Smooth muscle cell (in vitro differentiated cells): ENCODE data around the gene RCC1. TPM values are rescaled to one million over a fixed set of nuclear protein-coding genes. Genes with fewer than 3 reads are reported as not detected.

Source experiments
- DNase-seq: peaks from one replicate; lab custom pipeline; 2025; ENCODE audit not compliant: unreplicated experiment; lab: John Stamatoyannopoulos, UW
- H2AFZ ChIP-seq: fragments of 200-600 bp; sonication (generic); 2 replicates; pipeline ENCODE4 v1.6.0; 2016; ENCODE audit warnings: antibody characterized with exemption, low read depth, mild to moderate bottlenecking
- H3F3A ChIP-seq: fragments of 200-600 bp; sonication (generic); 2 replicates; pipeline ENCODE4 v1.6.0; 2017; ENCODE audit warnings: antibody characterized with exemption, low read depth
- H3K27ac ChIP-seq: fragments of 200-600 bp; sonication (generic); 2 replicates; pipeline ENCODE4 v1.5.1; 2016; ENCODE audit warnings: low read depth, mild to moderate bottlenecking
- H3K27me3 ChIP-seq: fragments of 200-600 bp; sonication (generic); 2 replicates; pipeline ENCODE4 v1.6.1; 2016; ENCODE audit warnings: low read depth, mild to moderate bottlenecking
- H3K36me3 ChIP-seq: fragments of 200-600 bp; sonication (generic); 2 replicates; pipeline ENCODE4 v1.5.1; 2016; ENCODE audit warnings: low read depth
- H3K4me1 ChIP-seq: fragments of 200-600 bp; sonication (generic); 2 replicates; pipeline ENCODE4 v1.5.1; 2016; ENCODE audit warnings: low read depth
- H3K4me2 ChIP-seq: fragments of 200-600 bp; sonication (generic); 2 replicates; pipeline ENCODE4 v1.6.0; 2016; ENCODE audit warnings: mild to moderate bottlenecking
- H3K4me3 ChIP-seq: fragments of 200-600 bp; sonication (generic); 2 replicates; pipeline ENCODE4 v1.5.1; 2016; ENCODE audit warnings: mild to moderate bottlenecking
- H3K79me2 ChIP-seq: fragments of 200-600 bp; sonication (generic); 2 replicates; pipeline ENCODE4 v1.6.0; 2016; ENCODE audit warnings: low read depth, mild to moderate bottlenecking
- H3K9ac ChIP-seq: fragments of 200-600 bp; sonication (generic); 2 replicates; pipeline ENCODE4 v1.6.0; 2016; ENCODE audit warnings: low read depth
- H3K9me3 ChIP-seq: fragments of 200-600 bp; sonication (generic); replicated peaks from 2 replicates; pipeline ENCODE4 v1.5.1; 2016; ENCODE audit warnings: low read depth
- H4K20me1 ChIP-seq: fragments of 200-600 bp; sonication (generic); 2 replicates; pipeline ENCODE4 v1.6.0; 2016; ENCODE audit warnings: low read depth
- CTCF ChIP-seq: fragments of 200-600 bp; sonication (generic); IDR thresholded peaks from 2 replicates; pipeline ENCODE4 v1.5.1; 2017; ENCODE audit warnings: borderline replicate concordance, mild to moderate bottlenecking, antibody characterized with exemption; ENCODE audit not compliant: insufficient read depth, poor library complexity, severe bottlenecking
- WGBS: methylation state at CpG from one replicate; pipeline ENCODE4 v1.1.7; 2016; ENCODE audit warnings: low lambda C conversion rate; 5-methylcytosine and 5-hydroxymethylcytosine counted together
- polyA plus RNA-seq: library from polyadenylated mRNA; unstranded; fragments of >200 nt; fragmentation: Nextera tagmentation; extraction: Ambion mirVana; gene quantifications from 2 replicates; pipeline ENCODE4 v1.2.1, GENCODE V29; 2016
- total RNA-seq: library from RNA; depleted of rRNA; stranded (reverse); fragments of >200 nt; gene quantifications from 2 replicates; pipeline ENCODE4 v1.2.3, GENCODE V29; 2014

RCC1 gene
- total and polyA plus RNA-seq, 2 experiments from 2014 or later: 8.9 to 10.5 TPM

- Histone ChIP-seq H3K4me2 (no peak overlapping the region), H3K27ac (no peak overlapping the region), H3K4me1 (no peaks in the 10 kb centered on the region), H4K20me1 (no peaks in the 10 kb centered on the region), H3K4me3 (no peak overlapping the region), H3F3A (no peaks in the 10 kb centered on the region), H3K9me3 (no peaks in the 10 kb centered on the region), H2AFZ (no peak overlapping the region), H3K9ac (no peak overlapping the region), H3K79me2 (no peaks in the 10 kb centered on the region), H3K36me3 (no peaks in the 10 kb centered on the region), H3K27me3 (no peaks in the 10 kb centered on the region)
- 95% methylated on average over 7 of the region's 31 CpGs for WGBS
- DNase-seq: no peak
- TF ChIP-seq CTCF: no peak
Measured at GRCh38 chr1:28530456-28530855, 24.6 kb downstream of the RCC1 start.

GRCh38 chr1:28534671-28535070, 28.8 kb downstream of the RCC1 start:
- H3K79me2 ChIP-seq: no peaks in the 10 kb centered on the region
- H3K36me3 ChIP-seq: no peaks in the 10 kb centered on the region
- H3F3A ChIP-seq: no peaks in the 10 kb centered on the region
- no peak overlapping the region for H3K4me3 ChIP-seq
- no peaks in the 10 kb centered on the region for H3K27me3 ChIP-seq
- no peak overlapping the region for H3K9ac ChIP-seq
- H3K27ac ChIP-seq: no peak overlapping the region
- TF ChIP-seq CTCF: no peak
- no peak overlapping the region for H3K4me2 ChIP-seq
- no peaks in the 10 kb centered on the region for H4K20me1 ChIP-seq
- H2AFZ ChIP-seq: no peak overlapping the region
- H3K4me1 ChIP-seq: no peaks in the 10 kb centered on the region
- H3K9me3 ChIP-seq: no peaks in the 10 kb centered on the region
- DNase-seq: no peak
- 98% methylated on average over 6 of the region's 6 CpGs for WGBS

GRCh38 chr1:28535180-28535579, 29.3 kb downstream of the RCC1 start:
- Histone ChIP-seq H3K9me3 (no peaks in the 10 kb centered on the region), H3K27ac (no peak overlapping the region), H3K9ac (no peak overlapping the region), H2AFZ (no peak overlapping the region), H3F3A (no peaks in the 10 kb centered on the region), H3K79me2 (no peaks in the 10 kb centered on the region), H3K4me2 (no peak overlapping the region), H4K20me1 (no peaks in the 10 kb centered on the region), H3K4me1 (no peaks in the 10 kb centered on the region), H3K36me3 (no peaks in the 10 kb centered on the region), H3K27me3 (no peaks in the 10 kb centered on the region), H3K4me3 (no peak overlapping the region)
- no peak for TF ChIP-seq CTCF
- no peak for DNase-seq
- 95% methylated on average over 6 of the region's 6 CpGs for WGBS

GRCh38 chr1:28537457-28538199, 31.8 kb downstream of the RCC1 start:
- 64% methylated on average over 8 of the region's 8 CpGs for WGBS
- H3K27ac ChIP-seq: no peak overlapping the region

More at GRCh38 chr1:28537457-28538199, 31.8 kb downstream of the RCC1 start:
- Histone ChIP-seq H3K4me1 (no peaks in the 10 kb centered on the region), H3K4me3 (no peak overlapping the region), H4K20me1 (no peaks in the 10 kb centered on the region), H2AFZ (no peak overlapping the region), H3F3A (no peaks in the 10 kb centered on the region), H3K27me3 (no peaks in the 10 kb centered on the region), H3K79me2 (no peaks in the 10 kb centered on the region), H3K4me2 (no peak overlapping the region), H3K9ac (no peak overlapping the region), H3K36me3 (no peaks in the 10 kb centered on the region), H3K9me3 (no peaks in the 10 kb centered on the region)
- no peak for TF ChIP-seq CTCF
- DNase-seq: no peak
